Measurements from ENCODE around the gene GNL1.

Gene GNL1

DNA sequence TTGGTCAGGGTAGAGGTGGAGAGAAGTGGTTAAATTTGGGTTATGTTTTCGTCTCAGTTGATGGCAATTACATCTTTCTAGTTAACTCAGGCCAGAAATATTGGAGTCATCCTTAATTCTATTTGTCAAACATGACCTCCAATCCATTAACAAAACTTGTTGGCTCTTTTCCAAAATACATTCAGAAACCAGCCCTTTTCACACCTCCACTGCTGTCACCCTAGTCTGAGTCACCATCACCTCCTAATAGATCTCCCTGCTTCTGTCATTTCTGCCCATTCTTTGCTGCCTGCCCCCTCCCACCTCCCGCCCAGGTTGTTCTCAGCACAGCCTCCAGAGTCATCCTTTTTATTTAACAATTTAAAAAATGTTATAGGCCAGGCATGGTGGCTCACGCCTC is 12.0 kb upstream of the GNL1 start:
- DNase-seq (ENCODE audit: low spot score): no peak

DNA sequence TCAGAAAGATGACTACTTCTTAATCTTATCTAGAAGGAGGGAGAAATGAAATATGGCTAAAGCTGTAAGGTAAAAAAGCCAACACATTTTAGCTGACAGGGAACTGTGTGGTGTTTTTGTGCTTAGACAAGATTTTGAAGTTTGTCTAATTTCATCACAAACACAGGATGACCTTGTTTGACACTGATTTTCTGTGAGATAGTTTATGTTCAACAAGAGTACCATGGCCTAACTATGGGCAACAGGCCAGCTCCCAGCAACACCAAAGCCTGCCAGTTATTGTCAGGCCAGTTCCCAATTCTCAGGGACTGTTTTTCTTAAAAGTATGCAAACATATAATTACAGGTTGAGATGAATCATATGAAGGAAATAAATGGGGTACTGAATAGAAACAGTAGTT is 9.5 kb upstream of the GNL1 start:
- no peak for DNase-seq (ENCODE audit: low spot score)

DNA sequence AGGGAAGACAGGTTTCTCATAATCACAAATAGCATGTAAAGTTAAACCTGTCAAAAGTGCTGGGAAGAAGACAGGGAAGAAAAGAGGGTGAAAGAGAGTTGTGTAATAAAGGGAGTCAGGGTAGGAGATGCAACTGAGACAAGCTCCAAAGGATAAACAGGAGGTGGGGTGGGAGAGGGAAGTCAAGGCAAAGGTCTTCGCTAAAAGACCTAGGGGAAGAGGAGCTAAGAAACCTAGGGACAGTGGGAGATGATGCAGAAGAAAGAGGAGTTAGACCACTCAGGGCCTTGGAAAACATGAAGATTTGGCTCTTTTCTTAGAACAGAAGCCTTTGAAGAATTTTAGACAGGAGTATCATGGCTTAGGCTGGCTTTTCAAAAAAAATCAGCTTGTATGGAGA is 7.8 kb upstream of the GNL1 start:
- DNase-seq (ENCODE audit: low spot score): no peak

DNA sequence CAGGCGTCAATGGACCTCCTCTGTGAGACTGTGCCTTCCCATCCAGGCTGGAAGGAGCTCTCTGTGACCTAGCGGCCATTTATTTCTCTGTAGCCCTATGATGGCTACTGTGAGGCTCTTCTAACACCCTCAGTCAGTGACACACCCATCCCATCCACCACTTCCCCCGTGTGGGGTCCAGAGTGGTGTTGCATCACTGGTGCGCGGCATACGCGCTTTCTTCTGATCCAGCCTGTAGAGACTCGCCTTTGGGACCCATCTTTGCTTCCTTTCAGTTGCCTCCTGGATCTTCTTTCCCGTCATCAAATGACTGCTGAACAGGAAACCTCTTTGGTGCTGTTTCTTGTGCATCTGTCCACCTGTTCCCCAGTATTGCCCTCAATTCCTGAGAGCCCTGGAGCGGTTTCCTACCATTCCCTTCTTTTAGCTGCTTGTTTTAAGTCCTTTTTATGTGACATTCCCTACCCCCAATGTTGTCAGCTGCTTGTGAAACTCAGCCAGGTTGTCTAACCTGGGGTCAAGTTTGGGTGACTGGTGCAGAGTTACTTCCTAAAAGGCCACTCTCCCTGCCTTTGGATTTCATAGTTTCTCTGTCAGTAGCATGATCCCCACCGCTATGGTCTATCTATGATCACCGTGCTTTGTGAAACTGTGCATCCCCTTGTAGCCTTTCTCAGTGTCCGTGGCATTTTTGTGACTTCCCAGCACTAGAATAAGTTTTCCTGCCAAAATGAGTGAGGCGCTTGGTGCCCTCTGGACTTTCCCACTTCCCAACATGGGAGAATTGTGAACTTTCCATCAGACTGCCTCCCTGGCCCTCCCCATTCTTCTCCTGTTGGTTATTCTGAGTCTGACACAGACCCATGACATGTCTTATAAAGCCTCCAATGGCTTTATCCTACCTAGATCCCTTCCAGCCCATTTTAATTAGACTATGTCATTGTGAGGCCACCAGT is 6.5 kb upstream of the GNL1 start:
- no peak for DNase-seq (ENCODE audit: low spot score)

GRCh38 chr6:30560930-30561329 is 4.6 kb upstream of the GNL1 start:
- DNase-seq (ENCODE audit: low spot score): no peak

- DNase-seq (ENCODE audit: low spot score): peak; percentile 75
Measured at GRCh38 chr6:30557683-30557981, 1.3 kb upstream of the GNL1 start.

- peak; percentile 85 for DNase-seq (ENCODE audit: low spot score)
Measured at GRCh38 chr6:30556906-30557682, 805 bp upstream of the GNL1 start, which contains the start of gene PRR3. Gene PRR3 (plus strand): TSS chr6:30557295. CDS start chr6:30557345, 50 bp downstream.

- no peak for DNase-seq (ENCODE audit: low spot score)
Measured at GRCh38 chr6:30555816-30556065, 548 bp downstream of the GNL1 start.

- DNase-seq (ENCODE audit: low spot score): peak; percentile 22
Measured at GRCh38 chr6:30554962-30555815, 1.1 kb downstream of the GNL1 start.

DNA sequence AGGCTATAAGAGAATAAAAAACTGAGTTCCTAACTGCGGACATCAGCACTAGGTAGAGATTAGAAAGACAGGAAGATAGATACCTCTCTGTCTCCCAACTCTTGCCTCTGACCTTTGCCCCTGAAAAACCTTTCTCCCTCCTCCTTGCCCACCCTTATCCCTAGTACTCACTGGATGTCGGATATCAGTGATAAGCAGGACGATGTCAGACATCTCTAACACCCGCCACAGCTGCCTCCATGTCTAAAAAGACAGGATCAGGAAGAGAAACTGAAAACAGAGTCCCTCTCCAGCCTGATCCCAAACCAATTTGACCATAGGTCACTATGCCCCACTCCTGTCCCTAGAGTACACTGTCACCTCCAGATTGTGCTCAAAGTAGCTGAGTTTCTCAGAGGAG is 1.9 kb downstream of the GNL1 start:
- DNase-seq (ENCODE audit: low spot score): no peak

DNA sequence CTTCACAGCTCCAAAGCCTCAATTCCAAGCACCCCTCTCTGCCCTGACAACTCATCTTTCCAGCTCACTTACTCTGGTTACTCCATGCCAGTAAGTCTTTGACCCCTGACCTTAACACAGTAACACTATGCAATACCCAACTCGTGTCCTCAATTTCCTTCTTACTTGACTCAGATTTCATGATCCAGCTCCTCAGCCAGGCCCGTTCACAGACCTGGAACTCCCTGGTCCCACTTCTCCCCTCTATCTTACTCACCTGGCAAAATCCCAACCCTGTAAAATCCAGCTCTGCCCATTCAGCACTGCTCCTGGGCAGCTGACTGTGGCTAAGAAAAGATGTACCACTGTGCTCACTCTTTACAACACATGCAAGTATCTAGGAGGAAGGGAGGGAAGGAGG is 7.9 kb downstream of the GNL1 start:
- DNase-seq (ENCODE audit: low spot score): no peak

- no peak for DNase-seq (ENCODE audit: low spot score)
Measured at GRCh38 chr6:30547454-30547853, 8.8 kb downstream of the GNL1 start.

DNA sequence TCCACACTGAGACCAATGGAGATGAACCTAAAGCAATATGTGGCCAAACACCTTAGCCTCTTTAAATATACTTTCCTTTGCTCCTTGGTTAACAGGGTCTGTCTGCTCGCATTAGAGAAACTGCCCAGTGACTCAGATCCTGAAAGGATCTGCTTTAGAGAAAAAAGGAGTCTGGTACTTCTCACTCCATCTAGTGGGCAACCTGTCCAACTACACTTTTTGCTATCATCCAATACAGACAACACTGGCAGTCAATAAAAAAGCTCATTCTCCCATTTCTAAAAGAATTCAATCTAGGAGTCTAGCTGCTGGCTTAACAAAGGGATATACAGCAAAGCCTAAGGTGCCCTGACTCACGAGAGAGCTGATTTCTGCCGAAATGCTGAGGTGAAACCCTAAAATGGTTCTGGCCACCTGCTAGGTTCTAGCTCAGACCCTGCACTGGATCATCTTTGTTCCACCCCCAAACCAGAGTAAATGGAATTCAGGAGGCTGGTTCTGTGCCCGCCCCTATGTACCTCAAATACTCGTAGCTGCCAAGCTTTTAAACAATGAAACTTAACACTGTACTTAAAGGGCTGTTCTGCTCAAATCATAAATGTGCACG is 11.5 kb downstream of the GNL1 start:
- DNase-seq (ENCODE audit: low spot score): peak; percentile 54

DNA sequence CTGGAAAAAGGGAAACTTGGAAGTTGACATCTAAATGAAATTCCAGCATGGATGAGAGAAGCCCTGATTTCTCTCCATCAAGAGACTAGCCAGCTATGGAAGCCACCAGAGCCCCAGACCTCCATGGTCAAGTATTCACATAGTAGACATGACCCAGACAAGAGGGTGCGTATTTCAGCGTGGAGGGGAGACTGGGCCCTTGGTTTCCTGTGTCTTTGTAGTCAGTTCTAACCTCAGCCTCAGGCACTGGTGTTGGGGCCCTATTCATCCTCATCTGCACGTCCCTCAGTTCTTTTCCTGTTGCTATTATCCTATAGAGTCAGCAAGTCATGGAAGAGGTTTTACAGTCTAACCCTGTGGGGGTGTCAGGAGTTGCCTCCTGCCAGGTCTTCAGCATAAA is 12.5 kb downstream of the GNL1 start:
- no peak for DNase-seq (ENCODE audit: low spot score)

DNA sequence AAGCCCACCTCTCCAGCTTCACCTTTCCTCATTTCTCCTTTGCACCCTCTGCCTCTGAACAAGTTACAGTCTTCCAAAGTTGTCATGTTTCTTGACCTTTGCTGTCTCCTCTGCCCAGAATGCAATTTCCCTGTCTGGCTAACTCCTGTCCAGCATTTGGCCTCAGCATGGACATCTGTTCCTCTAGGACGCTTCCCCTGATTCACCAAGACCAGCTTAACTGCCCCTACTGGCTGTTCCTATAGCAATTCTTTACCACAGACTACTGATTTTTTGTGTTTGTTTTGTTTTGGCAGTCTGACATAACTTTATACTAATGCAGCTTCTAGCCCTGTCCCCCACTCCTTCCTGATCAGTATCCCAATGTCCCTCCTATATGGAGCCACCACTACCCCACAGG is 13.4 kb downstream of the GNL1 start:
- DNase-seq (ENCODE audit: low spot score): no peak

DNA sequence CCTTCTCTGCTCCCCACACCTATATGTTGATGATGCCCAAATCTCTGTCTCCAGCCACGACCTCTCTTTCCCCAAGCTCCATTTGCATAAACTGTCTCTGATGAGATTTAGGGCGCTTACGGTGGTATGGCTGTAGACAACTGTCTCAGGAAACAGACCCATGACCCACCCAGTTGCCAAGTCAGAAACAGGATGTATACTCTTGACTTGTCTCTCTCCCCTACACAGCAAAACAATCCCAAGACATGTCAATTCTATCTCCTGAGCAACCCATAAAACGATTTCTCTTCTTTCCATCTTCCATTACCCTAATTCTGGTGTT is 13.9 kb downstream of the GNL1 start:
- peak; percentile 52 for DNase-seq (ENCODE audit: low spot score)

DNA sequence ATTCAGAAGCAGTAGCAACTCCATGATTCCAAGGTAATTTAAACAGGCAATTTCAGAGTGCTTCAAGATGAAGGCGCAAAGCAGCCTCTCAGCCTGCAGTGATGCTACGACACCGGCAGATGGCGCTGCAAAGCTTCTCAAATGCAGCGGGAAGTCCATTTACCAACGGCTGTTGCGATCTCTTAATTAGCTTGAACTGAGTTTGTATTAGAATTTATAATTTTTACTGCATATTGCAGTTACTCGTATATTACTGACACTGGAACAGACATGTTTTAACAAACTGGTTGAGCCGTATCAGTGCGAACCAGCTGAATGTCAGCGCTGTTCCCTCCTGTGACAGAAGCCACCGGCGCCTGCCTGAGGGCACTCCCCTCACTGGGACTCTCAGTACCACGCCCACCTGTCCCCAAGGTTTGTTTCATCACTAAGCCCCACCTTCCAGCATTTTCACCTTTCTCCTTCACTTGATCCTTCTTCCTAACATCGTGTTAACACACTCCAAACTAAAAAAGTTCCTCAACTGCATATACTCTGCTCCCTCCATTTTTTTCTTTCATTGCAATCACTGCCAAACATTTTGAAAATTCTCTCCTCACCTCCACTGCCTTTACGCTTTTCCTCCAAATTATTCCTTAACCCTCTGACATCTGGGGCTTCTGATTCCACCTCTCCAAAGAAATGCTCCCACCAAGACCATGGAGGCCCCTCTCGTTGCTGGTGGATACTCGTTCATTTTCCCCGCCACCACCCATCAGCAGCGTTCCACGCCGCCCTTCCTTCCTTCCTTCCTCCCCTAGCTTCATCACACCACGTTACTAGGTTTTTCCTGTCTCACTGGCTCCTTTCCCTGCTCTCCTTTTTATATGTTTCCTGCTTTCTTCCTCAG is 14.5 kb downstream of the GNL1 start:
- peak; percentile 76 for DNase-seq (ENCODE audit: low spot score)

DNA sequence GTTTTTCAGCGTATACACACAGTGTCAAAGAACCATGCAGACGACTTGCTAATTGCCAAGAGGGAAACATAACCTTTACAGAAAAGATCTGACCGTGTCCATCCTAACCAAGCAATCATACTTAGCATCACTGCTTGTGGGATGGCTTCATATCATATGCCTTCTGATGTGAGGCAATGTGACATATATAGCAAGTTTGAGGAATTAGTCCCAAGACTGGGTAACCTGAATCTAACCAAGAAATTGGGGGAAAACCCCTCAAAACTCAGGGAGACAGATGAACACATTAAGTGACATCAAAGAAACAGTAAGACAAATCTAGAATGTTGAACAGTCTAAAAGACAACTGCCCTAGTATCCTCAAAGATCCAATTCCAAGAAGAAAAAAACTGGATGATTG is 18.4 kb downstream of the GNL1 start:
- DNase-seq (ENCODE audit: low spot score): no peak

DNA sequence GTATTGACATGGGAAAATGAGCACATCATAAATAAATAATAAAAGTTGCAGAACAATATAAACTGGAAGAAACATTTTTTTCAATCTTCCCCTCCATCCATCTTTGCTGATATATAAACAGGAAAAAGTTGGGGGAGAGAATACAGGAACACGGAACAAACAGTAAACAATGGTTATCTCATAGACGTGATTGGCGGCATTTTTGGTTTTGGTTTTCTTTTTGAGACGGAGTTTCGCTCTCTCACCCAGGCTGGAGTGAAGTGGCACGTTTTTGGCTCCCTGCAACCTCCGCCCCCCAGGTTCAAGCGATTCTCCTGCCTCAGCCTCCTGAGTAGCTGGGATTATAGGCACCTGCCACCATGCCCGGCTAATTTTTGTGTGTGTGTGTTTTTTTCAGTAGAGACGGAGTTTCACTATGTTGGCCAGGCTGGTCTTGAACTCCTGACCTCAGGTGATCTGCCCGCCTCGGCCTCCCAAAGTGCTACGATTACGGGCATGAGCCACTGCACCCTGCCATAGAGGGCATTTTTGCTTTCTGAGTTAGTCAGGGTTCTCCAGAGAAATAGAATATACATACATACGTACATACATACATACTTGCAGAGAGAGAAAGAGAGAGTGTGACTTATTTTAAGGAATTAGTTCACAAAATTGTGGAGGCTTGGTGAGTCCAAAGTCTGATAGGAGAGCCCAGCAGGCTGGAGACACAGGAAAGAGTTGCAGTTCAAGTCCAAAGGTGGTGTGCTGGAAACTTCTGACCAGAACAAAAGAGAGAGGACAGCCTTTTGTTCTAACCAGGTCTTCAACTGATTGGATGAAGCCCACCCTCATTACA is 22.6 kb downstream of the GNL1 start:
- DNase-seq (ENCODE audit: low spot score): no peak

DNA sequence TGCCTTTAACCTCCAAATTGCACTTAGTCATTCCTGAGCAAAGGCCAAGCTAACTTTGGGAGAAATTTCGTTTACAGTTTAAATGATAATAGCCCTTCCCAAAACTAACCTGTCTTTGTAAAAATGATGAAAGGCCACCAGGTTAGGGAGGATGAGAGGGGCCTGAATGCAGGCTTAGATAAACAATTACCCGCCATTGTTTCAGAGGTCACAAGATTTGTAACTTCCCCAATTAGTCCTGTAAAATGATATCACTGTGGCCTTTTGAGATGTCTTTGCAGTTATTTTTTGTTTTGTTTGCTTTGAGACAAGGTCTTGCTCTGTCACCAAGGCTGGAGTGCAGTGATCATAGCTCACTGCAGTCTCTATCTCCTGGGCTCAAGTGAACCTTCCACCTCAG is 26.3 kb downstream of the GNL1 start:
- no peak for DNase-seq (ENCODE audit: low spot score)
